ENCODE data around the gene GYPB. TPM values are rescaled to one million over a fixed set of nuclear protein-coding genes. Genes with fewer than 3 reads are reported as not detected.
"Not testable (repeated sequence)": the region's sequence is repeated elsewhere in the genome, so short reads cannot be mapped to it uniquely, and the experiment has no call there.

Gene GYPB
- total and polyA plus RNA-seq, 12 donors: 0.93 TPM; not detected in 11

DNA sequence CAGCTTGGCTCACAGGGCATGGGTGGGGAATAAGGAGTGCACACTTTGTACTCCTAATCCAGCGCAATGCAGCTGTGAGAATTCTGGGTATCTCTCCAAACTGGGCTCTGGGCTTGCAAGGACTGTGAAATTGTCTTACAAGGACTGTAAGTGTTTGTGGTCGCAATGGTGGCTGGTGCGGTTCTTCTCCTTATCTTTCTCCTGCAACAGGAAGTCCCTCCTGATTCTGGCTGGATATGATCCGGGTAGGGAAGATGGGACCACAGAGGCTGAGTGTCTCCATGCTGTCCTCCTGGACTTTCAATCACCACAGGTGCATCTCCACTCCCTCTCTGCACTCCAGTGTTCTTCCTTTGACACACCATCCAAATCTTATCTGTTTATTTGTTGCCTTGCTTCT lies 58.1 kb downstream of the GYPB start:
- TF ChIP-seq, protein P1, sequence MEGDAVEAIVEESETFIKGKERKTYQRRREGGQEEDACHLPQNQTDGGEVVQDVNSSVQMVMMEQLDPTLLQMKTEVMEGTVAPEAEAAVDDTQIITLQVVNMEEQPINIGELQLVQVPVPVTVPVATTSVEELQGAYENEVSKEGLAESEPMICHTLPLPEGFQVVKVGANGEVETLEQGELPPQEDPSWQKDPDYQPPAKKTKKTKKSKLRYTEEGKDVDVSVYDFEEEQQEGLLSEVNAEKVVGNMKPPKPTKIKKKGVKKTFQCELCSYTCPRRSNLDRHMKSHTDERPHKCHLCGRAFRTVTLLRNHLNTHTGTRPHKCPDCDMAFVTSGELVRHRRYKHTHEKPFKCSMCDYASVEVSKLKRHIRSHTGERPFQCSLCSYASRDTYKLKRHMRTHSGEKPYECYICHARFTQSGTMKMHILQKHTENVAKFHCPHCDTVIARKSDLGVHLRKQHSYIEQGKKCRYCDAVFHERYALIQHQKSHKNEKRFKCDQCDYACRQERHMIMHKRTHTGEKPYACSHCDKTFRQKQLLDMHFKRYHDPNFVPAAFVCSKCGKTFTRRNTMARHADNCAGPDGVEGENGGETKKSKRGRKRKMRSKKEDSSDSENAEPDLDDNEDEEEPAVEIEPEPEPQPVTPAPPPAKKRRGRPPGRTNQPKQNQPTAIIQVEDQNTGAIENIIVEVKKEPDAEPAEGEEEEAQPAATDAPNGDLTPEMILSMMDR (IDR thresholded peaks at IDR 0.05): no peak
- intact Hi-C loops (cut with DNase I): no loop called here
- Histone ChIP-seq H3K36me3 (no peaks in the 10 kb centered on the region), H3K27ac (no peak overlapping the region), H3K4me1 (no peaks in the 10 kb centered on the region), H3K4me3 (no peak overlapping the region), H3K9me3 (no peaks in the 10 kb centered on the region), H3K27me3 (no peaks in the 10 kb centered on the region)
- ATAC-seq (no peak), DNase-seq (no peak)
- WGBS, 2 donors: 74 to 77% methylated on average over 4 of the region's 4 CpGs

DNA sequence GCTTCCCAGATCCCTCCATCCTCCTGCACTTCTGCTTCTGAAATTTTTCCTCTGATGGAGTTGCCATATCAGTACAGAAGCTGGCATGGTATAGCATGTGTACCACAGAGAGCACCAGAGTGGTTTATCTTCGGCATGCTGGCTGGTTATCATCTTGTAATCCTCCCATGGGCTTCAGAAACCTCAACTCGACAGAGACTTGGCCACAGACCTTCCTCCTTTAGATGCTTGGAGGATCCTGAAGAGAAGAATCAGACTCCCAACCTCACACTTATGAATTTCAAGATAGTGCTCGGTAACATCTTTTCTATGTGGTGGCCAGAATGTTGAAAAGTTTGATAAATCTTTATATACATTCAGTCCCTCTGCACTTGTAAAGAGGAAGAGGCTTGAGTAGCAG lies 63.9 kb downstream of the GYPB start:
- 55 to 62% methylated on average over 3 of the region's 3 CpGs for WGBS, 2 donors
- intact Hi-C loops (cut with DNase I); DNase-seq; ATAC-seq; H3K27ac ChIP-seq; H3K36me3 ChIP-seq; H3K27me3 ChIP-seq; H3K4me1 ChIP-seq; H3K4me3 ChIP-seq: not testable (repeated sequence)
- peaks cover 0 to 21% (median 2%) of the 10 kb centered on the region in 11 donors for H3K9me3 ChIP-seq

DNA sequence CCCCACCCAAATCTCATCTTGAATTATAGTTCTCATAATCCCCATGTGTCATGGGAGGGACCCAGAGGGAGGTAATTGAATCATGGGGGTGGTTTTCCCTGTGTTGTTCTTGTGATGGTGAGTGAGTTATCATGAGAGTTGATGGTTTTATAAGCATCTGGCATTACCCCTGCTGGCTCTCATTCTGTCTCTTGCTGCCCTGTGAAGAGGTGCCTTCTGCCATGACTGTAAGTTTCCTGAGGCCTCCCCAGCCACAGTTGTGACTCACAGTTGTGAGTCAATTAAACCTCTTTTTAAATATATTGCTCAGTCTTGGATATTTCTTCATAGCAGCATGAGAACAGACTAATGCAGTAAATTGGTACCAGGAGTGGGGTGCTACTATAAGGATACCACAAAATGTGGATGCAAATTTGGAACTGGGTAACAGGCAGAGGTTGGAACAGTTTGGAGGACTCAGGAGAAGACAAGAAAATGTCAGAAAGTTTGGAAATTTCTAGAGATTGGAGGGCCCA lies 67.7 kb downstream of the GYPB start:
- H3K27ac ChIP-seq; H3K4me1 ChIP-seq; H3K36me3 ChIP-seq; DNase-seq; ATAC-seq; intact Hi-C loops (cut with DNase I); H3K4me3 ChIP-seq; H3K27me3 ChIP-seq: not testable (repeated sequence)
- peaks cover 0 to 21% (median 2%) of the 10 kb centered on the region in 11 donors for H3K9me3 ChIP-seq

DNA sequence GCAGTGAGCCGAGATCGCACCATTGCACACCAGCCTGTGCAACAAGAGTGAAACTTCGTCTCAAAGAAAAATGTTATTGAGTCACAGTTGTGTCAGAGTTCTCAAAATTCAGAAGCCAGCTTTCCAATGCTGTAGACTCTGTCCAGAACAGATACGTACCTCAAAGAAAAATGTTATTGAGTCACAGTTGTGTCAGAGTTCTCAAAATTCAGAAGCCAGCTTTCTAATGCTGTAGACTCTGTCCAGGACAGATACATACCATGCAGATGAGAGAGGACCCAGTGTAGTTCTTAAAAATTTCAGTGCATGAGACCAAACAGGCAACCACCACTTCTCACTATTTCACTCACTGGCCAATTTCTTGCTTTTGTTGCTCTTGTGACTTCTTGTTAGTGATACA lies 68.2 kb downstream of the GYPB start:
- H3K36me3 ChIP-seq; H3K4me1 ChIP-seq; intact Hi-C loops (cut with DNase I); DNase-seq; ATAC-seq; H3K27ac ChIP-seq; H3K27me3 ChIP-seq; H3K4me3 ChIP-seq: not testable (repeated sequence)
- H3K9me3 ChIP-seq: peaks cover 0 to 21% (median 2%) of the 10 kb centered on the region in 11 donors
- 90 to 92% methylated on average over 4 of the region's 4 CpGs for WGBS, 2 donors

DNA sequence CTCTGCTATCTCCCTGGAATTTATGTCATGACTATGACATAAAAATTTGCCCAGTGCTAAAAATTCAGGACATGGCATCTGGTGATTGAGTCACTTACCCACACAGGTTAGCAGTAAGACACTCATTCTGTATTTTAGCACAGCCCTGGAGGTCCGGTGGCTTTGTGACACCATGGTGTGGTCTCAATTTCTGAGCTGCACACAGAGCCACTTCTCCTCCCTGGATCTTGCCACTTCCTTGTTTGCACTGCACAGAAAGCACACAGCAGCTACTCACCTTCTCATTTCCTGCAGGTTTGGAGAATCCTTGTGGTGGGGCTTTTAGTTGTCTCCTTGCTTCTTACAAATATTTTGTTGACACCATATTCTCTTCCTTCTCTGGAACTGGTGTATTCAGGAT lies 69.0 kb downstream of the GYPB start:
- ATAC-seq: not testable (repeated sequence)
- H3K9me3 ChIP-seq: peaks cover 0 to 21% (median 2%) of the 10 kb centered on the region in 11 donors
- WGBS, 2 donors: 80% methylated on average over 1 of the region's 1 CpG

DNA sequence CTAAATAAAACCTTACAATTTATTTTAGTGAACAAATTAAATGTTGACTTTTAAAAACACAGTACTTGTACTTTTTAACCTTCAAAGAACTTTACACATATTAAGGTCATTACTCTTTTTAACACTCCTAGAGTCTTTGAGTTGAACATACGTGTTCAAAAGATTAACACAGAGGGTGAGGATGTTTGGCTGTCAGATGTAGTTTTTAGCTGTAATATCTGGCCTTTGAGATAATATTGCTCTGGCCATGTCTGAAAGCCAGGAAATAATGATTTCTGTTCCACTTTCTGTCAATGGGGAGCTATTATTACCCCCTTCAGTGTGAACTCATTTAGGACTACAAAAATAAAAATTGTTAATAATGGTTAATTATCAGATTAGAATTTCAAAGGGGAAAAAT lies 71.7 kb downstream of the GYPB start:
- H3K27ac ChIP-seq; H3K27me3 ChIP-seq; DNase-seq; H3K4me1 ChIP-seq; H3K4me3 ChIP-seq; H3K36me3 ChIP-seq; intact Hi-C loops (cut with DNase I); ATAC-seq: not testable (repeated sequence)
- WGBS, 2 donors: 36 to 38% methylated on average over 1 of the region's 1 CpG
- peaks cover 0 to 17% (median 2%) of the 10 kb centered on the region in 11 donors for H3K9me3 ChIP-seq

More for the DNA sequence above, 69.0 kb downstream of the GYPB start:
- H3K4me1 ChIP-seq; intact Hi-C loops (cut with DNase I); H3K27ac ChIP-seq; DNase-seq; H3K36me3 ChIP-seq; H3K27me3 ChIP-seq; H3K4me3 ChIP-seq: not testable (repeated sequence)

Other genes starting within 250 kb of the GYPB start
- under 1 TPM in 8 of 10 donors, not detected in 2; 0.21 to 0.72 (median 0.28) TPM for gene GYPE, start 113.8 kb downstream of the GYPB start, total RNA-seq
- gene GYPE, start 113.8 kb downstream of the GYPB start, polyA plus RNA-seq: under 1 TPM; 0.29 to 0.80 TPM
- gene GYPA, start 121.3 kb upstream of the GYPB start, total RNA-seq: under 1 TPM in 2 of 10 donors, not detected in 8; 0.11 to 0.90 TPM
- not detected for gene GYPA, start 121.3 kb upstream of the GYPB start, polyA plus RNA-seq

Data from heart right ventricle (tissue), 16 donors.